ENCODE measurements around the gene COA4.

Gene COA4

DNA sequence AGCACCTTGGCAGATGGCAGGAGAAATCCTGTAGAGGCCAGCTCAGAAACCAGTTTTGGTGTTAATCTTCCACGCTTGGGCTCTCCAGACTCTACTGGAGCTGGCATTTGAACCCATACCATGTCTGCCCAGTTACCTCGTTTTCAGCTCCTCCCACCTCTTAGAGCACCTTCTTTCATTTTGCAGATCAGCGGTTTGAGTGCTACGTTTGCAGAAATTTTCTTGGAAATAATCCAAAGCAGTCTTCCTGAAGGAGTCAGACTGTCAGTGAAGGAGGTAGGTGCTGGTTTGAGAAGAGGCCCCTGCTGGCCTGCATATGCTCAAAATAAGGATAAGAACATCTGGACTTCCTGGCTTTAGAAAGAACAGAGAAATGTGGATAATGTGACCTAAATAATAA, 13.7 kb downstream of the COA4 start:
- no peak for DNase-seq

DNA sequence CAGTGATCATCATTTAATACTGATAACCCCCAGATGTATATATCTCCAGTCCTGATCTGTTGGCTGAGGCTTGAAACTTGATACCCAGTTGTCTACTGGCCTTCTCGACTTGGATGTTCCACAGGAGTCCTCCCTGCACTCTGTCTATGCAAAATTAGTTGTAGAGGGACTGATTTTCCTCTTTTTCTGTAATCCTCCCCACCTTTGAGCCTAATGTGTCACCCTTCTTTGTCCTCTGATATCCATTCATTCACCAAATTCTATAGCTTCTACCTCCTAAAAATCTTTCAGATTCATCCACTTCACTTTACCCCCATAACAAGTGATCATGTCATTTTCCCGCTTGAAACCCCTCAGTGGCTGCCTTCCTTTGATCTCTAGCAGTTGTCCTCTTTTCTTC, 16.4 kb downstream of the COA4 start:
- no peak for DNase-seq

DNA sequence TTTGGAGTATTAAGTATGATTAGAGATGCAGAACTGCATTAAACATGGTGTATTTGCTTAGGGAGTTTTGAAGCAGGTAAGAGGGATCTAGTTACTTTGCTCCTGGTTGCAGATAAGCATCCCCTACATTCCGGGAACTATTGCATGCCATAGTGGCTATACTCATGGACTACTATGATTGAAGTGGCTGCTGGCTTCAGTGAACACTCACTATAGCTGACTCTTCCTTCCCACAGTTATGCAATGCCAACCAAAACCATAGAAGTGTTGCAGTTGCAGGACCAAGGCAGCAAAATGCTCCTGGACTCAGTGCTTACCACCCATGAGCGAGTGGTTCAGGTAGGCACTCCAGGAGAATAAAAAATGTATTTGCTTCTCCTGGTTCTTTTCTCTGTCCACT, 17.0 kb downstream of the COA4 start:
- no peak for DNase-seq

DNA sequence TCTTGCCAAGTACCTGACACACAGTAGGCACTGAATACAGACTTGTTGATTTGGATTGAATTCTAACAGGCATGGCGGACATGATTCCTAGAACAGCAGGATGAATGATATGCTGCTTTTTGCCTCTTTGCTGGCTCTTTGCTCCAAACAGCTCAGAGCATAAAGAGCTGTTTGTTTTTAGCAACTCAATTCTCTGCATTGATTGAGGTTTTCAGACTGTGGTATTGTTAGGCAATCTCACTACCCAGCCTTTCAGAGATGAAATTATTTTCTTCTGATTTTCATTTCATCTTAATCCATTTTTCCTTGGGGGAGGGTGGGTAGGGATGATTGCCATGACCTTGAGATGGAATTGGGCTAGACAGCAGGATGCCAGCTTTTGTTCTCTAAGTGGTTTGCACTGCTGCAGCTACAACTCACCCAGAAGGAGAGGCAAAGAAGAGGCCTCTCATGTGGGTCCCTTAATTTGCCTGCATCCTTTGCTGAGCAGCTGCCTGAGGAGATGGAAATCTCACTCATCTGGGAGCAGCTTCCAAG, 20.5 kb downstream of the COA4 start:
- DNase-seq, result peak; percentile 76

DNA sequence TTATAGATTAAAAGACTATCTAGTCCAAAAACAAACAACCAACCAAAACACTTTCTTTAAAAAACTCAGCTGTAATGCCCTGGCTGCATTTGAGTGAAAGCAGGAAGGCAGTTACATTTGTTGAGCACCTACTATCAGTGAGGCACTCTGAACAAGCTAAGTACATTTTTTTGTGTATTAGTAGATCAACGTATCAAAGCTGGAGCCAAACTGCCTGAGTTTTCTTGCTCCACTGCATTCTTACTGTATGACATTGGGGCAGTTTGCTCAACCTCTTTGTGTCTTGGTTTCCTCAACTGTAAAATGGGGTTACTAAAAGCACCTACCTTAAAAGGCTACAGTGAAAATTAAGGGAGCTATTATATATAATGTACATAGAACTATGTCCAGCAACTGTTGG, 22.0 kb downstream of the COA4 start:
- DNase-seq, result no peak

DNA sequence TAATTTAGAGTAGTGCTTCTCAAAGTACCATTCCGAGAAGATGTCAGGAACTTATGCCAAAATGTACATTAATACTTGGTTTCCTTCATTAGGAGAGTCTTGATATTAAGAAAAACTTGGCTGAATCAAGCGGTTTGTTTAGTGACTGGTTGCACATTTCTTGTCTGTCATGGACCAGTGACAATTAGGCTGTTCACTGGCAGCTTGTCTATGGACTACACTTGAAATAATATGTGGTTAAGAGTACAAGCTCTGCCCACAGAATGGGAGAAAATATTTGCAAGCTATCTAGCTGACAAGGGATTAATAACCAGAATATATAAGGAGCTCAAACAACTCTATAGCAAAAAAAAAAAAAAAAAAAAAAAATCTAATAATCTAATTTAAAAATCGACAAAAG, 24.6 kb downstream of the COA4 start:
- DNase-seq, result no peak

DNA sequence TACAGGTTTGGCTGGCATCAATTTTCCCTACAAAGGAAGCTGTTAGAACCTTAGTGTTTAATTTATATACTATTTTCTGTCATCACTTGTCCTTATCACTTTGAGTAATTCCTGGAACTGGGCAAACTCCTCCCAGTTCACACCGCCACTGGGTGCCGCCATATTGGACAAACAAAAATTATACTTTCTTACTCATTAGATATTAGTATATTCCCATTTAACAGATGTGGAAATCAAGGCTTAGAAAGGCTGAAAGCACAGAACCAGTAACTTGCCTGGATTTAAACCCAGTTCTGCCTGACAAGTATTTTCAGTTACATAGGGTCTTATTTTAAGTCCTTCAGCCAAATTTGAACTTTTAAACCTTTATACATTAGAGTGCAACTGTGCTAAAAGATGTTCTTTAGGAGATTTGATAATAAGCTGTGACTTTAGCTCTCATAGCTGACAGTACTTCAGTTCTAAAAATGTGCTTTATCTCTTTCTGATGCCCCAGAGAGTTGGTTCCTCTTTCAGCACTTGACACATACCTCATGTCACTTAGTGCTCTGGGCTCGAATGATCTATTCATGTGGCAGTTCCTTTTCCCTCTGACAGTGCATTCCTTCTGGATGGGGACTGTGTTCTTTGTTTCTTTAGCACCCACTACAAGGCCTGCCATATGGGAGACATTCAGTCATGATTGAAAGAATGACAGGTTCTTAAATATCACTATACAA, 25.4 kb downstream of the COA4 start:
- no peak for DNase-seq

DNA sequence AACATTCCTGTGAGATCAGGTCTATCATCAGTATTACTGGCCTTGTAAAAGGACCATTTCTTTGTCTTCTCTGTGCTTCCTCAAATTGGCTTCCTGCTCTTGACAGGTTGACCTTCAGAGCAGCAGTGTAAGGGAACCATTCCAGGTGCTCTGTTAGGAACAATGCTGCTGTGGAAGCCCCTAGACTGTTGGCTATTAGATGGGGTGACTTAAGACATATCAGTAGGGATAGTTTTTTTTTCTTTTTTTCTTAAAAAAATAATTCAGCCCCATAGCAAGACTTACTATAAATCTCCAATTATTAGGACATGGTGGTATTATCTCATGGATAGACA, 37.6 kb downstream of the COA4 start:
- no peak for DNase-seq

DNA sequence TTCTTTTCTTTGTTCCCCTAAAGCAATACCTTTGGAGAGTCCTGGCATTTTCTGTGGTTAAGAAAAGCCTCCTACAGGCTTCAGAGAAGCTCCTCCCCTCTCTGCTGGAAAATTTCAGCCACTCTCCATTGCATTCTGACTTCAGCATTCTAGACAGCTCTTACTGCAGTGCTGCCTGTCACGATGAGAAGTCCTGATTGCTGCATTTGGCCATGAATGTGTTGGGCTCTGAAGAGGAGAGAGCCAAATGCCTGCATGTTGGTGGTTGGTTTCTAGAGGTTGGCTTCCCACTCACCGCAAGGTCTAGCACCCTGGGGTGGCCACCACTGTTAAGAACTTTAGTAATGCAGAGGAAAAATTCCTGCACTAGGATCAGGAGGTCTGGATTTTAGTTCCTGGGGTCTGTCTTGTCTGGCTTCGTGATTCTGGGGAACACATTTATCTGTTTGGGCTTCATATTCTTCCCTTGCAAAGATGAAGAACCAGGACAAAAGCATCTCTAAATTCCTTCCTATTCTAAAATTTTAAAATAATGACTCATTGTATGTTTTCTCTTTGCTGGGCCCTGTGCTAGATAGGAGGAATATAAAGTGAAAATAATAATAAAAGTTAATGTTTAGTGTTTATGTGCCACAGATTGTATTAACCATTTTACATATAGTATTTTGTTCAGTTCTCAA, 38.1 kb downstream of the COA4 start:
- DNase-seq, result no peak

DNA sequence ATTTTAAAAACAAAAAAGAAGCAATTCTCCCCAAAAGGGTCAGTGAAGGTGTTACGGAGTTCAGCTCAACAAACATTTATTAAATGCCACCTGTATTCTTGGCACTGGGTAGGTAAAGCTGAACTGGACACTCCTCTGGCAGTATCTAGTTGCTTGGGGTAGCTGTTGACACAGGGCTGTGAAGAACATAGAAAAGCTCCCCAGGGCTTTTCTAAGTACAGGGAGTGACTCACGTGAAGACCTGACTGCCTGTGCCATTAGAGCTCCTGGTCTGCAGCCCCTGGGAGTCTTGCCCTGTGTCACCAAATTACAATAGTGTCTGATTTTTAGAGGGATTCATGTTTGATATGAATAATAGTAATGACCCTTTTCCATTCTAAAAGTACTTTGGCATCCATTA, 43.6 kb downstream of the COA4 start:
- no peak for DNase-seq

DNA sequence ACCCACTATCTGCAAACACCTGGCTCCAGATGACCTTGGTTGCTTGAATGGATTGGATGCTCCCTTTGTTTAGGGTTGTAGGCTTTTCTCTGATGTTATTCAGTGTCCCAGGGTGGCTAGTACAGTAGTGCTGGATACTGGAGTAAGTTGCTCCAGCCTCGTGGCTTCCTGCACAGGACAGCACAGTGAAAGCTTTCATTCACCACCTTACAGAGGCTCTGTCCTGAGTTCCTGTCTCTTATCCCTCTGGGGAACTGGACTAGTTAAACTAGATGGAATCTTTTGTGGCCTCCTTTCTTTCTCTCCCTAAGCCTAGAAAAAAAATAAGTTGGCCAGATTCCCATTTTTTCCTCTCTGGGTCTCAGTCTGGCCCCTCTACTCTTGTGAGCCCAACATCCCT, 46.4 kb downstream of the COA4 start:
- DNase-seq, result no peak
